GM12872 (cell line): ENCODE data around the gene OR2D3.
A peak's percentile ranks its signal among the peaks of the same experiment; 100 is the strongest.

Source experiments
- CTCF ChIP-seq: IDR thresholded peaks from 3 replicates; pipeline ENCODE4 v1.5.1; 2011; ENCODE audit warnings: low read depth, mild to moderate bottlenecking, low read length, moderate library complexity; ENCODE audit not compliant: insufficient read depth

The OR2D3 gene

GRCh38 chr11:6892400-6892799 lies 28.4 kb upstream of the OR2D3 start, which contains the start of gene OR2D2:
OR2D2 (minus strand) TSS chr11:6892500; CDS start chr11:6892500, 0 bp downstream.
- TF ChIP-seq CTCF = no peak

- TF ChIP-seq CTCF = no peak
Measured at GRCh38 chr11:6894097-6894496, 26.7 kb upstream of the OR2D3 start.

GRCh38 chr11:6895010-6895409 lies 25.8 kb upstream of the OR2D3 start:
- no peak for TF ChIP-seq CTCF

- TF ChIP-seq CTCF = no peak
Measured at GRCh38 chr11:6898911-6899310, 21.9 kb upstream of the OR2D3 start.

GRCh38 chr11:6900327-6900999 lies 20.3 kb upstream of the OR2D3 start:
- TF ChIP-seq CTCF = 0 out of 3 replicates have a peak, but pooled peaks have one; percentile 3

GRCh38 chr11:6911378-6911777 lies 9.4 kb upstream of the OR2D3 start:
- no peak for TF ChIP-seq CTCF

GRCh38 chr11:6911948-6912347 lies 8.9 kb upstream of the OR2D3 start:
- TF ChIP-seq CTCF = no peak
